NCI-H2107 treated with DMSO at 0.1 percent for 48 hours (cell line): ENCODE data around the gene HDHD3.
"Not testable (repeated sequence)": the region's sequence is repeated elsewhere in the genome, so short reads cannot be mapped to it uniquely, and the experiment has no call there.

Experiments used
- DNase-seq: peaks from one replicate; lab custom pipeline; 2025; ENCODE audit not compliant: unreplicated experiment; lab: John Stamatoyannopoulos, UW

The HDHD3 gene

GRCh38 chr9:113390192-113390960 is 13.6 kb upstream of the HDHD3 start:
- DNase-seq: no peak

- DNase-seq: no peak
These were observed 12.7 kb upstream of the HDHD3 start for GRCh38 chr9:113389451-113389850.

DNA sequence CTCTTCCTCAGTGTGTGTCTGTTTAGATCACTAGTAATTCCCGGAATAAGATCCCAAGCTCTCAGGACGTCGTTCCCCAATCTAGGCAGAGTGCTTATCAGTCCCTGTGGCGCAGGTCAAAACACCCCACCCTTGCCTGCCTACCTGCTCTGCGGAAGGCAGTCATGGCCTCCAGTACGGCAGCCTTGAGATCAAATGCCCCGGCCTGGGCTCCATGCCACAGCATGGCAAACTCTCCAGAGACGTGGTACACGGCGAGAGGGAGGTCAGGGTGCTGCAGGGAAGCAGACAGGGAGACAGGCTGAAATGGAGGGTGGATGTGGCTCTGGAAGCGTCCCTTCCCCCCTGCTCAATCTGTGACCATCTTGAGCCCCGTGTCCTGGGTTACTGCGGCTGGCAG is 12.0 kb upstream of the HDHD3 start:
- DNase-seq: no peak

- no peak for DNase-seq
These were observed 10.9 kb upstream of the HDHD3 start for GRCh38 chr9:113387560-113388230.

- no peak for DNase-seq
These were observed 10.0 kb upstream of the HDHD3 start for GRCh38 chr9:113386571-113387393.

GRCh38 chr9:113381909-113382411 is 5.2 kb upstream of the HDHD3 start:
- DNase-seq: no peak

GRCh38 chr9:113381441-113381840 is 4.7 kb upstream of the HDHD3 start:
- not testable (repeated sequence) for DNase-seq

DNA sequence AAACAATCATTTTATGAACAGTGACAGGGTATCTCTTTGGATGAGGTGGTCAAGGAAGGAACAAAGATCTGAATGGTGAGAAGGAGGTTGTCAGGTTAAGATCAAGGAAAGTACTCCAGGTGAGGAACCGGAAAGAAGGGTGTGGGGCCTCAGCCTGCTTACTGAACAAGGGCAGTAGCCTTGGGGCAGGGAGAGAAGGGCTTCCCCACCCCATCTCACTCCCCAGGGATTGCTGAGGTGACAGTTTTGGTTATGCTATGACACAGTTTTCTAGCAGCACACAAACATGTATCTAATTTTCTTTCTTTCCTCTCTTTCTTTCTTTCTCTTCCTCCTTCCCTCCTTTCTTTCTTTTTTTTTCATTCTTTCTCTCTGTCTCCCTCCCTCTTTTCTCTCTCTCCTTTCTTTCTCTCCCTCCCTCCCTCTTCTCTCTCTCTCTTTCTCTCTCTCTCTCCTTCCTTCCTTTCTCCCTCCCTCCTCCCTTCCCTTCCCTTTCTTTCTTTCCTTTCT is 4.1 kb upstream of the HDHD3 start:
- DNase-seq: no peak

- not testable (repeated sequence) for DNase-seq
These were observed 3.0 kb upstream of the HDHD3 start for GRCh38 chr9:113379829-113380210.

GRCh38 chr9:113379094-113379828 is 2.5 kb upstream of the HDHD3 start:
- DNase-seq: not testable (repeated sequence)

DNA sequence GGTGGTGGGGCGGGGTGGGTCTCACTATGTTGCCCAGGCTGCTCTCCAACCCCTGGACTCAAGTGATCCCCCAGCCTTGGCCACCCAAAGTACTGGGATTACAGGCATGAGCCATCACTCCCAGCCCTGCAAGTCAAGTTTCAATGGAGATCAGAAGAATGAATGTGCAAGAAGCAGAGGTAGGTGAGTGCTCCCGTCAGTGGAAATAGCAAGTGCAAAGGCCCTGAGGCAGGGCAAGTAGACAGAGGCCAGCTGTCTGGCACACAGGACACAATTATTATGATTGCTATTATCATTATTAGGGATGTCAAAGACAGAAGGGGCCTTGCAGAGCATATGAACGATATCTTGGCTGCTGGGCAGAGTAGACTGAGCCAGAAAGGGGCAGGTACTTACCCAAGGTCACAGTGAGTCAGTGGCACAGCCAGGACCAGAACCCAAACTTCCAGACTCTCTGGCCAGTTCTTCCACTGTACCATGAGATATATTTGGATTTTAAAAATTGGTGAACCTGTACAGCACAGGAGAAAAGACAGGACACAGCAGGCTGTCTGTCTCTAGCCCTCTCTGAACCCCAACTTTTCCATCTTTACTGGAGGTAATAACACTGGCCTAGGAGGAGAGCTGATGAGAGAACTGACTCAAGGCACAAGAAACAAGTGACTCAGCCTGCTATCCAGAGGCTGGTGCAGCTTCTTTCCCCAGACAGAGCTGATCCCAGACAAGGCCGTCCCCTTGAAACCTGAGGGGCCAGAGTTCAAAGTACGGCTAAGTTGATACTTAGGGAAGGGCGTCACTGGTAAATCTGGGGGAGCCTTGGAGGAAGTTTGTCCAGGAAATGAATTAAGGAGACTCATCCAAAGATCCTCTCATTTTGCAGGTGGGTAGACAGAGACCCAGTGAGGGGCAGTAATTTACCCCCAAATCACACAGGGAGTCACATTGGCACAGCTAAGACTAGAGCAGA is 1.4 kb downstream of the HDHD3 start:
- DNase-seq: no peak

- DNase-seq: no peak
These were observed 3.0 kb downstream of the HDHD3 start for GRCh38 chr9:113373676-113374392.

DNA sequence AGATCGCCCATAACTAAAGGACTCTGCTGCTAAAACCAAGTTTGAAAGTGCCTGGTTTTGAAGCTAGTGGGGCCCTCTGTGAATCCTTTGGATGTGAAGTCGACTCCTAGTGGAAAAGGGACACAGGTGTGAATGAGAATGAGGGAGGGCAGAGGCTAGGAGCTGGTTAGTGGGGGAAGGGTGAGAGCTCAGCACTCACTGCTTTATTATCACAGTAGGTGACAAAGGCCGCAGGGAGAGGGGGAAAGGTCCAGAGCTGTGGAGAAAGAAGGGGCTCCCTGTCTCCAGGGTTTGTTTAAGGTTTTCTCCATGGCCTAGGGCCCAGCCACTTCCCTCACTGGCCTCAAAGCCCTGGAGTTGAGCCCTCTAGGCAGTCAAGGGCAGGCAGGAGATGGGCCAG is 3.5 kb downstream of the HDHD3 start:
- DNase-seq: no peak

- no peak for DNase-seq
These were observed 4.7 kb downstream of the HDHD3 start for GRCh38 chr9:113372059-113372458.

GRCh38 chr9:113370806-113371325 is 5.9 kb downstream of the HDHD3 start:
- DNase-seq: peak; percentile 46

DNA sequence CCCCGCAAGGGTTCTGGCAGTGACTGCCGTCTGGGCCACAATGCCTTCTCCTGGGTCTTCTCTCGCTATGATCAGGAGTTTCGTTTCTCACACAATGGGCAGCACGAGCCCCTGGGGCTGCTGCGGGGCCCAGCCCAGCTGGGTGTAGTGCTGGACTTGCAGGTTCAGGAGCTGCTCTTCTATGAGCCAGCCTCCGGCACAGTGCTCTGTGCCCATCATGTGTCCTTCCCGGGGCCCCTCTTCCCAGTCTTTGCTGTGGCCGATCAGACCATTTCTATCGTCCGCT is 7.0 kb downstream of the HDHD3 start:
- no peak for DNase-seq

GRCh38 chr9:113368982-113369854 is 7.6 kb downstream of the HDHD3 start:
- no peak for DNase-seq
